NCI-H774 (cell line): ENCODE results near the gene KDELR3.

Source experiments
- DNase-seq: peaks from one replicate; lab custom pipeline; 2025; lab: John Stamatoyannopoulos, UW

The KDELR3 gene

DNA sequence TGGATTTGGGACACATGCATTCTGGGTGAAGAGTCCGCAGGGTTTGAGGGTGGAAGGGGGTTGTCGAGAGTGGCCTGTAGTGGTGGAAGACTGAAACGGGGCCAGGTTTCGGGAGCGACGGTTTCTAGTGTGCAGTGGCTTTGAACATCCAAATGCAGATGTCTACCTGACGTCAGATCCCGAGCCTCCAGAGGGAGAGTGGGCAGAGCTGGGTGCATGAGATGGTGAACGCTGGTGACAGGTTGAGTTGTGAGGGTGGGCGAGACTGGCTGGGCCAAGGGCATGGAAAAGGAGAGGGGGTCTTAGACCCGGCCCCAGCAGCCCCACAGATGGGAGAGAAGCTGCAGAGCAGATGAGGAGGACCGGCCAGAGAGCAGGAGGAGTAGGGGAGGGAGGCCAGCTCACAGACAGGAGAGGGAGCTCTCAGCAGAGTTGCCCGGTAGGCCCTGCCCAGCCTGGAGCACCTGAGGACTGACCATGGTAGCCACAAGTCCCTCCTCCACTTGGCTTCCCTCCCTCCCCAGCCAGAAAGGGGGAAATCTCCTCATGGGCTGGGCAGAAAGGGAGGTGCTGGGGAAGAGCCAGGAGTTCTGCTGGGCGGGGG, 27.0 kb upstream of the KDELR3 start:
- DNase-seq = no peak

DNA sequence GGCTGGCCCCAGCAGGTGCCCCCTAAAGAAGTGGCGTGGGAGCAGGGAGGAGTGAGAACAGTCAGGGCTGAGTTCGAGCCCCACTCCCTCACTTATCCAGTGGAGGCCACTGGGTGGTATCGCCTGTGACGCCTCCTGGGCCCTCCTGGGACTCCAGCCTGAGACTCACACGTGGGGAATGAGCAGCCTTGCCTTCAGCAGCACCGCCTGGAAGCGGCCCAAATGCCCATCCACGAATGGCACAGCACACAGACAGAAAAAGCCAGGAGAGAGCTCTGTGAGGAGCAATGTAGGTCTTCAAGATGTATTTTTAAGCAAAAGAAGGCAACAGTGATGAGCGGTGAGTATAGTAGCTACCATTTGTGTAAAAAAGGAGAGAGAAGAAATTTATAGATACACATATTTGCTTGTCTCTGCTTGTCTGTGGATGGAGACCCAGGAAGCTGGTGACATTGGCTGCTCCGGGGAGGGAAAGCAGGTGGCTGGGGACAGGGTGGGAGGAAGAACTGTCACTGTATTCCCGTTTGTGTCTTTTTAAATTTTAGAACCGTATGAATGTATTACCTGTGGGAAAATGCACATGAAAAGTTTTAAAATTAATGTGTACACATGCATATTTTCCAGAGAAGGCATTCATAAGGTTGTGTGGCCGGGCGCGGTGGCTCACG, 26.1 kb upstream of the KDELR3 start:
- DNase-seq = no peak

DNA sequence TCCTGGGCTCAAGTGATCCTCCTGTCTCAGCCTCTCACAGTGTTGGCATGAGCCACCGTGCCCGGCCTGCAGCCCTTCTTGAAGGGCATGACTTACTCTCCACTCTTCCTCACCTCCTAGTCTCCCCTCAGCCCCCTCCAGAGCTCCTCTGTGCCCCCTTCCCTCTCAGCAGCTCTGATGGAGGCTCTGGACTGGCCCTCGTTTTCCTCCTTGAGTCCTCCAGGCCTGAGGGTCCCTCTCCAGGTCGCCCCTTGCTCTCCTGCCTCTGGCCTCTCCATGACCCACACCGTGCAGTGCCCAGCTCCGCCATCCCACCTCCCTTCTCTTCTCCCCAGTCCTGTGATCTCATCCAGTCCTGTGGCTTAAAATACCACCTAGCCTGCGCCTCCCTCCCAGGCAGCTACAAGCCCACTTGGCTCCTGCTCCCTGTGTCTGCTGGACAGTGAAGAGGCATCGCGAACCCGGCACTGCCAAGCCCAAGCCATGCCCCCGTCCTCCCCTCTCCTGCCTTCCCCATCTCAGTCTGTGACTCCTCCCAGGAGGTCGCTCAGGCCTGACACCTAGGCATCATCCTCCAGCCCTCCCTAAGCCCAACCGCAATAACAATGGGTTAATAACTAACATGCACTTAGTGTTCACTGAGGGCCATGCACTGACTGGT, 24.8 kb upstream of the KDELR3 start:
- DNase-seq = no peak

DNA sequence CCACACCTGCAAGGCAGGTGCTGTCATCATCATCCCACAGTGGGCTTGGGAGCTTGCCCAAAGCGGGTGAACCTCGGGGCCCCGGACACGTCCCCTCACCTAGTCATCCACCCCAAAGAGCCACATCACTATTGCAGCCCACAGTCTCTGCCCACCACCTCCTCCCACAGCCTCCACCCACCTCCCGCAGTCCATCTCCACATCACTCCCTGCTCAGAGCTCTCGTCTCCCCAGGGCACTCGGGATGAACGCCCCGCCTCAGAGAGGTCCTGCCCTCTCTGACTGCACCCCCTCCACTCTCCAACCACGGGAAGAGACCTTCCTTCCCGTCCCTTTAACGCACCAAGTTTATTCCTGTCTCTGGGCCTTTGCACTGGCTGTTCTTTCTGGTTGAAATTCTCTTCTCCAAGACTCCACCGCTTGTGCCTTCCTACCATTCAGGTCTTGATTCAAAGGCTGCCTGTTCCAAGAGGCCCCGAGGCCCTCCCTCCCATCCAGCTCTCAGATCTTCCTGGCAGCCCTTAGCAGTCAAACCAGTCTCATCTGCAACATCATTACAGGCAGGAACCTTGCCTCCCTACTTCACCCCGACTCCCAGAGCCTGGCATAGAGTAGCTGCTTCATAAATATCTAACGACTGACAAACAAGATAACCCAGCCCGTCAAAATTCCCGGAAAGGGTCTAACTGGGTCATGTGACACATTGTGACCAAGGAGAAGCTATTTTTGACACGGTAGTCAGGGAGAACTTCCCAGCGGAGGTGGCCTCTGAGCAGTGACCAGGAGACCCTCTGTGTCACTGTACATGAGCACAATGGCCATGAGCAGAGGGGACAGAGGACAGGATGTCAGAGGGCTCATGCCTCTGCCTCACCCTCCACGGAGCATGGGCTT, 24.0 kb upstream of the KDELR3 start:
- no peak for DNase-seq

DNA sequence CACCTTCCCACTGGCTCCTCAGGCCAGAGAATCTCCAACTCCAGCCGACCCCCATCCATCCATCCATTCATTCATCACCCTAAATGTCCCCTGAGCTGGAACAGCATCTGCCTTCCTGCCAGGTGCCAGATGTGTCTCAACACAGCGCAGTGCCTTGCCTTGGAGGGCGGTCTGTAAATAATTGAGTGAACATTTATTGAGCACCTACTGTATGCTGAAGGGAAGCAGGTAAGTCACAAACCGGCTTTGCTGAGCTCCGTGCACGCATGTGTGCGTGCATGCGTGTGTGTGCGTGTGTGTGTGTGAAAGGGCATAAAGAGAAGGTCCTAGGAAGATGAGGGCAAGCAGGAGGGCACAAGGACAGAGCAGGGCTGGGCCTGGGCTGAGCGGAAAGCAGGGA, 23.1 kb upstream of the KDELR3 start:
- no peak for DNase-seq

DNA sequence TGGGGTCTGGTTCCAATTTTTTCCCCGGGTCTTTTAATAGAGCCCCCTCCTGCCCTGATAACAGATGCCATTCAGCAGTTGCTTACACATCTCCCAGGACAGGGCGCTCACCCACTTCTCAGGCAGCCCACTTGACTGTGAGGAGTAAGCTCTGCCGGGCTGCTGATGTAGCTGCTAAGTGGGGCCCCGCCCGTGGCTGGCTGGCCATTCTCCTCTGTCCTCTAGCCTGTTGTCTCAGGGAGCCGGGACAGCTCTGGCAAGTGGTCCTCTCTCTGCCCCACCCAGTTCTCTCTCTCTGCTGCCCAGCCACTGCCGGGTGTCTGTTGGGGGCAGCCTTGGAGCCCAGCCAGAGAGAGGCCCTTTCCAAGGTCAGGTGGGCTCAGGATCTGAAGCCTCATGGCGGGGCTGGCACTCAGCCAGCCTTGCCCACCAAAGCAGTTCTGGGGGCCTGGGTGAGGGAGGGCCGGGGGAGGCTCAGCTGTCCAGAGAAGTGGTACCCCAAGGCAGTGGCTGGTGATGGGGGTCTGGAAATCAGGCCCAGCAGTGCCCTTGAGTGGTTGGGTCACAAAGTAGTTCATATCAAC, 21.8 kb upstream of the KDELR3 start:
- no peak for DNase-seq

DNA sequence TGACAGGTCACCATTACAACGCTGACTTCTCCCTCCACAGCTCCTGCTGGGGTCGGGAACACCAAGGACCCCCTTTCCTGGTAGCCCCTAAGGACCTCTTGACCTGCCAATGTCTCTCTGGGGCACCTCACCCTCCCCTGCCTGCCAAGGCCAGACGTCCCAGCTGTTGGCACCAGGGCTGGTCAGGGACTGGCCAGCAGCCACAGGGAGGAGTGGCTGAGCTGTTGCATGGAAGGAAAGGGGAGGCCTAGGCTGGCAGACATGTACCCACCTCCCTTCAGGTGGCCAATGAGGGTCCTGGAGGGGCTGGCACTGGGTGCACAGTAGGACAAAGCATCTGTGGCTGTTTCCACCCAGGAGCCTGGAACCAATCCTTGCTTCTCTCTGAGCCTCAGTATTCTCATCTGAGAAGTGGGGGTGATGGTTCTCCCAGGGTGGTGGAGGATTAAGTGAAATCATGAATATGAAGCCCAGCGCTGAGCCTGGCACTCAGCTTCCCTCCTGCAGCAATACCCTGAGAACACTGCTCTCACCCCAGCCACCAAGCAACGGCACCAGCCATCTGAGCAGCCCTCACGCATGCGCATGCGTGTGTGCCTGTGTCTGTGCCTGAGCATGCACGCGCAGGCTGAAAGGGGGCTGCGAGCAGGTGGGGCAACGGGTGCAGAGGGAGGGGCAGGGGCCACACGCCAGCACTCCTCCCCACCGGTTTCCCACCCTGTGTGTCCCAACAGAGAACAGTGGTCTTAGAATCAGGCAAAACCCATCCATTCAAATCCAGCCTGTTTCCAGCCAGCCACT, 18.8 kb upstream of the KDELR3 start:
- no peak for DNase-seq

DNA sequence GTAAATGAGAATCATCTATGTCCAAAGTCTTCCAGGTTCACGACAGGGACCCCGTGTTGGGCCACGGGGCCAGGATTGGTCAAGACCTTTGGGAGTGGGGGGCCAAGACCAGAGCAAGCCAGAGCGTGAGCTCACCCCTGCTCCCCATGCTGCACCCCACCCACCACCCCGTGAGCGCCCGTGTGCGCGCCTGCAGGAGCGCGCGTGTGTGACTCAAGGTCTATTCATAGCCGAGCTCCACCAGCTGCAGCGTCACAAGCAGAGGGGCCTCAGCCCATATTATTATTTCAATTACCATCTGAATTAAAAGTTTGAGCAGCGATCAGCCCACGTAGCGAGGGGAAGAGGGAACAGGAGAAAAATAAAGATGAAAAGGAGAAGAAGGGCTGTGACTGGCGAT, 18.1 kb upstream of the KDELR3 start:
- DNase-seq = no peak

DNA sequence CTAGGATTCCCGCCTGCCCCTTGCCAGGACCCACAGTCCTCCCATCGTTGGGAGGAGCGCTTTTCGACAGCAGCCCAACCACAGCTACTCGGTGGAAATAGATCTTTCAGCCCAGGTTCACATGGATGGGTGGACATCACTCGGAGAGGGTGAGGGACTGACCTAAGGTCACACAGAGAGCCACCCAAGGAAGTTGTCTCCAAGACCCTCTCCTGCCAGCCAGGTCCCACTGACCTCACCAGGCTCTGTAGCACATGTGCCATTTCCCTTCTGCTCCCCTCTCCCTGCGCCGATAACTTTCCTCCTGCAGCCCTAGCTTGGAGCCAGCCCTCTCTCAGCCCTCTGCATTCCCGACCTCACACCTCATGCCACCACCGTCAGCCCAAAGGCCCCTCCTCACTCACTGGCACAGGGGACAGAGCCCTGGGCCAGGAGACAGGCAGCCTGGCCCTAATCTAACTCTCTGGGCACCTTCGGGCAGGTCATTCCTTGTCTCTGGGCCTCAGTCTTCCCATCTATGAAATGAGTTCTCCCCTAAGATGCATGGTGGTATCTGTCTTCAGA, 17.6 kb upstream of the KDELR3 start:
- DNase-seq = no peak

DNA sequence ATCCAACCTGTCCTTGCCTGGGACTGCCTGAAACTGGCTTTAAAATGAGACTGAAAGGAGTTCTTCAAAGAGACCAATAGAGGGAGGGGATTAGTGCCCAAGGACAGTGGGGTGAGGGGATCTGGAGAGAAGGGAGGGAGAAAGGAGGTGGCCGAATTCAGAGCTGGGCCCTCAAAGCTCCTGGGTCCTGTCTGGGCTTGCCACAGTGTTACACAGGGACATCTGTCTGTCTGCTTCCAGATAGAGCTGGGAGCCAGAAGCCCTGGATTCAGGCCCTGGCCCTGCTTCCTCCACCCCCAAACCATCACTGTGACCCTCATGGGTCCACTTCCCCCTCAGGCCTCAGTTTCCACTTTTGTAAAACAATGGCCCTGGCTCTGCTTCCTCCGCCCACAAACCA, 16.5 kb upstream of the KDELR3 start:
- no peak for DNase-seq

DNA sequence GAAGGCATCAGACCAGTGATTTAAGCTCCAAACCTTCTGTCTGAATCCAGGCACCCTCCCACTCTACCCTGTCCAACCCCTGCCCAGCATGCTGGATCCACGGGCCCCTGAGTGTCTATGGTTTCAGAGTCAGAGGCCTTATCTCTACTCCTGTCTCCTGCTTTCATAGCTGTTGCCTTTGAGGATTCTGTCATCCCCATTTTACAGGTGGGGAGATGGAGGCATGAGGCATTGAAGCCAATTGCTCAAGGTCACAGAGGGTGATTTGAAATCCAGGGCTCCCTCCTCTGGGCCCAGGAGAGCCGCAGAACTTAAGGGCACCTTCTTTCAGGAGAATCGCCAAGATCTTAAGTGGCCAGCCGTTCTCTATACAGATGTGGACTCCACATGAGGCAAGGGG, 16.0 kb upstream of the KDELR3 start:
- no peak for DNase-seq

DNA sequence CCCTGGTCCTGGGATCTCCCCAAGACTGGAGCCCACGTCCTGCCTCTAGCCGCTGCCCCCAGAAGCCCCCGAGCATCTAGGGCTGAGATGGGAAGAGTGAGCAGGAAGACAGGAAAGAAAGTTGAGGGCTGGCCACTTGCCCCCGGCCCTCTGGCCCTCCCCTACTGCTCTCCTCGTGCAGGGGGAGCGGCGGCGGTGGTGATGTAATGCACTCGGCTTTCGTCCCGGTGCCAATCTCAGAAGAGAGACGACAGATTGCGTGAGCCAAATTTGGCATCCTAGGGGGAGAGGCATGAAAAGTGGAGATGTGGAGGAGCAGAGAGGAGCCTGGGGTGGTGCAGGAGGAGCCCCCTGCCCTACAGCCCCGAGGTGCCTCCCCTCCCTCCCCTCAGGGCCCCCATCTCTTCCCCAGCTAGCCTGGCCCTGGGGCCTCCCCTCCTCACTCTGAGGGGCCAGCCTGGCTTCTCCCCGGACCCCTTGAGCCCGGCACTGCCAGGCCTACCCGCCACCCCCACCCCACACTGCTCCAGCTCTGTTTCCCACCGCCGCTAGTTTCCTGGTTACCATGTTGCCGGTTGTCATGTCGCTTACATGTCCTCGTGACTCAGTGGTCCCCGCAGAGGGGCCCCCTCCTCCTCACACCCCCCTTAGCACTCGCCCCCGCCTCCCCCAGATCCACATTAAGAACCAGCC, 15.4 kb upstream of the KDELR3 start:
- no peak for DNase-seq

DNA sequence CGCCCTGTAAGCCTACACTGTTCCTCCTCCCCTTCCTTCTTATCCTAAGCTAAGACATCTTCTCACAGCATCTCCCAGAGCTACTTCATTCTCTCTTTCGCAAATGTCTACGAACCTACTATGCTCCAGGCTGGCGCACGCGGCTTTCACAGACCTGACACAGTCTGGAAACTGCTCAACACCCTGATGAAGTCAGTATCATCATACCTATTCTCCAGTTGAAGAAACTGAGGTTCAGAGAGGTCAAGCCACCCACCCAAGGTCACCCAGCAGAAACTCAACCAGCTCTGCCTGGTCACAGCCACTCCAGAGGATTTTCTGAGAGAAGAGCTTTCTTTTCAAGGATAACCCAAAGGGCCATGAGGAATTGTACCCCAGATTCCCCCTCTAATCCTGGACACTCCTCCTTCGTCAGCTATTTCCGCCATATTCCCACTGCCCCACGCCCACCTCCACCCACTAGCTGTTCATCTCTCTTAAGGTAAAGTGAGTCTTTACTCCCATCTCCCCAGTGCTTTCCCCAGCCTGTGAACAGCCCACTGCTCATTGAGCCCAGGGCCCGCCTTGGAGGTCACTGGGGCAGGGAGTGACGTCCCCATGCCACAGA, 14.7 kb upstream of the KDELR3 start:
- DNase-seq = no peak

DNA sequence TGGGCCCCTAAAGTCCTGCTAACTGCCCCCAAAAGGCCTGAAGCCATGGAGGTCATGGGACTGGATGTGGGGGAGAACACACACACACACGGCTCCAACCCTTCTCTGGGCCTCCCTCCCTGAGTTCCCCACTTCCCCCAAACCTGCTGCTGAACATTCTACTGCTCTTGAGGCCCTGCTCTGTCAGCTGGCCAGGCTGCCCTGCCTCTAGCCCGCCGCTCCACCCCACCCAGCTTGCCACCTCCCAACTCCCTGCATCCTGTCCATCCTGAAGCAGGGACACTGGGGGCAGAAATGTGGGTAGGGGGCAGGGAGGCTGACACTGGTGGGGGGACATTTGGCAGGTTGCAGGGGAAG, 13.9 kb upstream of the KDELR3 start:
- DNase-seq = no peak

DNA sequence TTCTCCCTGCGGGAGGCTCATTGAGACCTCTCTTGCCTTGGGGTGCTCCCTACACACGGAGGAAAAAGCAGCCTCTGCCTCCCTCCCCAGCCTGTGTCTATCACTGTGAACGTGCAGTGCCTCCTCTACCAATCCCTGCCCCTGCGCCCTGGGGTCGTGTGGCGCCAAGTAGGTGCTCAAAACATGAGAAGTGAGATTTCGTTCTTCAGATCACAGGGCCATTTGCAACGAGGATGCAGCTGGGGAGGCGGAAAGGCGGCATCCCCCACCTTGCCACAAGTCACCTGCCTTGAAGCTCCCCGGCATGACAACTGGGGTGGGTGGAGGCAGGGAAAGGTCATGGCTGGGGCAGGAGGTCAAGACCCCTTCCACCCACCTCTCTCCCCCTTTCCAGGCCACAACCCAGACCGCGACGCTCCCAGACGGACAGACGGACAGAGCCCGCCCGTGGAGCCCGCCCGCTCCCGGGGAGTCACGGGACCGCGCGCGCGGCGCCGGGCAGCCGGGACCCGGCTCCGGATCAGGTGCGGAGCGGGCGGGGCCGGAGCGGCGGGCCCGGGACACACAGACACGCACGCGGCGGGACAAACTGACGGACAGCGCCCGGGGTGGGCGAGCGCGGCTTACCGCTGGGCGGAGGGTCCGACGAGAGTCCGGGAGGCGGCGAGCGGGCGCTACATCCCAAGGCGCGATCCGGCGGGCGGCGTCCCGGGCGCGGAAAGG, 13.4 kb upstream of the KDELR3 start:
- DNase-seq = no peak

DNA sequence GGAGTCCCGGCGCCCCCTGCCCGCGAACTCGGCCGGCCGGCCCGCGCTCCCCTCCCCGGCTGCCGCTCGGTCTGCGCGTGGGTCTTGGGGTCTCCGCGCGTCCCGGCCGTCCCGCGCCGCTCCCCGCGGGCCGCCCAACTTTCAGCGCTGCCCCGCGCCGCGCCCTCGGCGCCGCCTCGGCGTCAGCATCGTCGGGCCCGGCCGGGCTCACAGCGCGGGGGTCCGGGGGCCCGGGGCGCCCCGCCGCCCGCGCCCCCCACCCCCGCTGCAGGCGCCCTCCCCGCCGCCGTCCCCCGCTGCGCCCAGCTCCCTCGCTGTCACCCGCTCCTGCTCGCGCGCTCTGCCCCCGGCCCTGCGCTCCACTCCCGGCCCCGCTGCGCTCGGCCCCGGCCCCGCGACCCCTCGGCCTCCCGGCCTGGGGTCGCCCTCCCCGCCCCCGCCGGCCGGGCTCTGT, 12.8 kb upstream of the KDELR3 start, which contains the start of gene KCNJ4:
KCNJ4 (minus strand) TSS at position 124 of the 454 bp plus-strand sequence. CDS start 27,067 bp downstream, outside the sequence.
- DNase-seq = no peak

DNA sequence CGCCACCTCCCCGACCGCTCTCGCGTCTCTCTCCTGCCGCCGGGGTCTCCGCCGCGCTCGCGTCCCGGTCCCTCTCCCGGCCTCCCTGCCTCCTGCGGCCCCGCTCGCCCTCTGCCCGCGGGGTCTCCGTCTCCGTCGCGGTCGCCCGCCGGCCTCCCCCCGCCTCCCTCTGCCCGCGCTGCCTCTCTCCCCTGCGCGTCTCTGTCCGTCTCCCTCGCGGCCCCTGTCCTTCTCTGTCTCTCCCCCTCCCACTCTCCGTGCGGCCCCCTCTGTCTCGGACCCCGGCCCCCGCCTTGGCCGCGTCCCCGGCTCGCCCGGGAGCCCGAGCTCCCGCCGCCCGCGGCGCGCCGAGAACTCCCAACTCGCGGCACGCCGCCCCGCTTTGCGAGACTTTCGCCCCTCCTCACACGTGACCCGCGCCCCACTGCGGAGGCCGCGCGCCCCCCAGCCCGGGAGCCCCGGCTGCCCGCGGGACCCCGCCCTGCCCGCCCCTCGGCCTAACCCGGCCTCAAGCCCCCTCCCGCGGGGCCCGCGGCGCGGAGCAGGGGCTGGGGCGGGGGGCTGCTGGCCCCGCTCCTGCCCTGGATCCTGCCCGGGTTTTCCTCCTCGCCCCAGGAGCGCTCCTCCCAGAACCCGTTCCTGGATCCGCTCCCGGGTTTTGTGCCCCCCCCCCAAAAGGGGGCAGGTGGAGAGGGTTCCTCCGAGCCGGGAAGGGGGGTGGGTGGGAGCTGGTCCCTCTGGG, 12.2 kb upstream of the KDELR3 start:
- no peak for DNase-seq

DNA sequence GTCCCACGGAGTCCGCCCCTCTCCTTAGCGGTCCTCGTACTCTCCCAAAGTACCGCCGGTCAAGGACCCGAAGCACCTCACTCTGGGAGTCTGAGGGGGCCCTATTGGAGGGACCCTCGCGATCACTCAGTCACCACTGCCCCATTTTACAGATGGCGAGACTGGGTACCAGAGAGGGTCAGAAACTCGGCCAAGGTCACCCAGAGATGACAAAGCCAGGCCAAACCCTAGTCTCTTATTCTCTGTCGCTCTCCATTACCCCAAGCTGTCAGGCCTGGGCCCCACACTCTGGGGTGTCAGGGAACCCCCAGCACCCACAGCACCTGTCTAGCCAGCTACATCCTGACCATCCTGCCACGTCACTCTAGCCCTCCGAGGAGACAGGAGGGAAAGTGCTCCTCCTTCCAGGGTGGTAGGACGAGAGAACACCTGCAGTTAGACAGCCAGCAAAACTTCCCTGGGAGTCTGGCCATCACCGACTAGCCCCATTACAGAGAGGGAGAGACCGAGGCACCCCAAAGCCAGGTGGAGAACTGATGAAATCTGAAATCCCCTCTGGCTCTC, 11.5 kb upstream of the KDELR3 start:
- DNase-seq = no peak
